Activated naive CD4-positive, alpha-beta T cell treated with anti-CD3 and anti-CD28 coated beads for 36 hours (primary cell): ENCODE results near the gene PSMB7. TPM values are rescaled to one million over a fixed set of nuclear protein-coding genes. Genes with fewer than 3 reads are reported as not detected.

Experiments
- CTCF ChIA-PET: fragments of 350-600 bp; sonication (Branson Sonifier 250); formaldehyde crosslinking; loops from one replicate; lab custom pipeline; 2021; ENCODE audit warnings: antibody characterized with exemption; lab: Charles Lee
- DNase-seq: peaks from one replicate; pipeline ENCODE4 v3.0.0-alpha.2; 2020
- H3K27ac Mint-ChIP-seq: one replicate; pipeline ENCODE4 v1.8.0; 2021; ENCODE audit warnings: mild to moderate bottlenecking, mixed read lengths
- H3K27me3 Mint-ChIP-seq: one replicate; pipeline ENCODE4 v1.8.0; 2021; ENCODE audit warnings: low read depth, mixed read lengths
- H3K36me3 Mint-ChIP-seq: one replicate; pipeline ENCODE4 v1.8.0; 2021; ENCODE audit warnings: low read depth, mixed read lengths
- H3K4me1 Mint-ChIP-seq: one replicate; pipeline ENCODE4 v1.8.0; 2021; ENCODE audit warnings: low read depth, mixed read lengths
- H3K4me3 Mint-ChIP-seq: one replicate; pipeline ENCODE4 v1.8.0; 2021; ENCODE audit warnings: mild to moderate bottlenecking, moderate library complexity, mixed read lengths
- H3K9me3 Mint-ChIP-seq: one replicate; pipeline ENCODE4 v1.8.0; 2021; ENCODE audit warnings: mixed read lengths
- intact Hi-C: fragments of 100-400 bp; cut with micrococcal nuclease; formaldehyde crosslinking; loops from one replicate; pipeline ENCODE4 v1.15.1; 2023
- total RNA-seq, 2 experiments: library from RNA; stranded (reverse); gene quantifications; one replicate each; pipeline ENCODE4 v1.2.3, GENCODE V29; 2021

PSMB7 gene
- total RNA-seq, 2 experiments from 2014 or later = 161 to 167 TPM

- Mint-ChIP-seq H3K9me3 (no peaks in the 10 kb centered on the region), H3K4me3 (no peak overlapping the region), H3K4me1 (peaks cover 17% of the 10 kb centered on the region), H3K27ac (peak overlapping the region; percentile 38), H3K27me3 (no peaks in the 10 kb centered on the region), H3K36me3 (peaks cover 9% of the 10 kb centered on the region)
- intact Hi-C loops = no loop called here
- no peak for DNase-seq
- CTCF ChIA-PET = interaction anchor here (1.7 kb wide), 1 partner anchor 230 kb away, joined by 3 read pairs; no protein-coding TSS in a partner anchor
These were observed 58.4 kb downstream of the PSMB7 start for GRCh38 chr9:124356745-124357390.

DNA sequence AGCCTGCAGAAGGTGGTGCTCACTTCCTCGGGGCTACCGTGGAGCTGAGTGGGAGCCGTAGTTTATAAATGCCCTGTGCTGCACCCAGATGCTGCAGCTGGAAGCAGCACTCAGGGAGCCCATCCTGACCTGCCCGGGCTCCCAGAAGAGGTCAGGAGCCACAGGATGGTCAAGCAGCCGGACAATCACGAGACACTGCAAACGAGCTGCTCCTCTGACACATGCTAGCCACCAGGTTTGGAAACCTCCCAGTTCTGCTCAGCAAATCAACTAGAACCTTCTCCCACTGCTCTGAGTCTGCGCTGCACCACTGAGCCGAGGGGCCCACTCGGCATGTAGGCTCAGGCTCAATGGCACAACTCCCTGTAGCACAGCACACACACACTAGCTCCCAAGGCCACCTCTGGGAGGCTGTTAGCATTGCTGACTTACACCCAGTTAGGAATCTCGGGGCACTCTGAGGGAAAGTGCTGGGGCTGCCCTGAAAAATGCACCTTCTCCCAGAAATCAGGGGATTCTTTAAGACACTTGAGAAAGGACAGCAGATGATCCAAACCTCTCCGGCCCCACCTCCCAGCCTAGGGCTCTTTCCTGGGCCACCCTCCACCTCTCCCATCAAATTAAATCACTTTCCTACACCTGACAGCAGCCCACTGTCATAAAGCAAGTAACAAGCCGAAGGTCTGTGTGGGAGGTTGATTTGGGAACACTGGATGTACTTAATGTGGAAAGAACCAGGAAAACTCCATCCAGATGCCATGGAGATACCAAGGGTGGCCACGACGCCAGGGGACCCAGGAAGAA is 59.1 kb downstream of the PSMB7 start:
- intact Hi-C loops = no loop called here
- Mint-ChIP-seq H3K27ac (peak overlapping the region; percentile 22), H3K36me3 (peaks cover 11% of the 10 kb centered on the region), H3K9me3 (no peaks in the 10 kb centered on the region), H3K4me3 (no peak overlapping the region), H3K4me1 (peaks cover 17% of the 10 kb centered on the region), H3K27me3 (no peaks in the 10 kb centered on the region)
- CTCF ChIA-PET = interaction anchor here (1.7 kb wide), 1 partner anchor 230 kb away, joined by 3 read pairs; no protein-coding TSS in a partner anchor
- DNase-seq = no peak

DNA sequence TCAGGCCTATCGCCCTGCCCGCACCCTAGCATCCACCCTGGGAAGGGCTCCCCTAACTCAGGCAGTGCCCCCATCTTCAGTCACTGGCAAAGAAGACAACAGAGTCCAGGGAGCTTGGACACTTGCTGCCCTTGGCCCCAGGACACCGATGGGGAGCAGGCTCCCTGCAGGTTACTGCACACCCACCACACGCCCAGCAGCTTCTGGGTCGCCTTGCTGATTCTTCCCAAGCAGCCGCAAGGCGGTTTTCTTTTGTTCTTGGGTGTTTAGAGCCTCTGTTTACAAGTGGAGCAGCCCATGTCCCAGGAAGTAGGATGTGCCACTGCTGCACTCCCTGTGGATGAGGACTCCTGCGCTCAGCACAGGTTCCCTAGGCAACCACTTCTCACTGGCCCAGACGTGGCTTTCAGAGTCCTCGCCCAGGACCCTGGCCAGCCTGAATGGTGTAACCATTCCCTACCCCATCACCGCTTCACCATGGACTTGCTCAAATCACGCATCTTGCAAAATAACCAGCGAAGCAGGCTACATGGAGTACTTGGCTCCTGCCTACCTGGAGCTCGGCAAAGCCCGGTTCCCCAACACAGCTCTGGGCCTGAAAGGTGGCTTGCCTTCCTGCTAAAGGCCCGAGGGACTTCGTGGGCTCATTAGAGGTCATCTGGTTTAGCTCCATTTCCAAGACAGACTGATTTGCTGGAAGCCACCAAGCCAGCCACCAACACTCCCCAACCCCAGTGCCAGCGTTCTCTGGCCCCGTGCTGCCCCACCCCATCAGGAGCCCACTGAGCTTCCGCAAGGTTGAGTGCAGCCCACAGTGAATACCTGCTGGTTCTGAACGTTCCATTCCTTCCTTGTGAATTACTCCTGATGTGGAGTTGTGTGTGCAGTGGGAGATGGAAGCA is 60.0 kb downstream of the PSMB7 start:
- H3K4me3 Mint-ChIP-seq = no peak overlapping the region
- peaks cover 10% of the 10 kb centered on the region for H3K4me1 Mint-ChIP-seq
- peaks cover 14% of the 10 kb centered on the region for H3K36me3 Mint-ChIP-seq

GRCh38 chr9:124354346-124355038 is 60.8 kb downstream of the PSMB7 start:
- intact Hi-C loops = no loop called here
- peaks cover 3% of the 10 kb centered on the region for H3K4me1 Mint-ChIP-seq
- no peak for DNase-seq
- H3K36me3 Mint-ChIP-seq = peaks cover 14% of the 10 kb centered on the region
- CTCF ChIA-PET = no interaction called here
- H3K9me3 Mint-ChIP-seq = no peaks in the 10 kb centered on the region
- H3K27ac Mint-ChIP-seq = no peak overlapping the region
- H3K4me3 Mint-ChIP-seq = no peak overlapping the region
- no peaks in the 10 kb centered on the region for H3K27me3 Mint-ChIP-seq

More for the DNA sequence above, 60.0 kb downstream of the PSMB7 start:
- intact Hi-C loops = no loop called here
- H3K27ac Mint-ChIP-seq = peak overlapping the region; percentile 22
- CTCF ChIA-PET = interaction anchor here (1.7 kb wide), 1 partner anchor 229 kb away, joined by 3 read pairs; no protein-coding TSS in a partner anchor
- no peaks in the 10 kb centered on the region for H3K27me3 Mint-ChIP-seq
- H3K9me3 Mint-ChIP-seq = no peaks in the 10 kb centered on the region
- no peak for DNase-seq

GRCh38 chr9:124353811-124354274 is 61.4 kb downstream of the PSMB7 start:
- H3K9me3 Mint-ChIP-seq = no peaks in the 10 kb centered on the region
- CTCF ChIA-PET = no interaction called here
- H3K4me1 Mint-ChIP-seq = peaks cover 3% of the 10 kb centered on the region
- intact Hi-C loops = no loop called here
- H3K4me3 Mint-ChIP-seq = no peak overlapping the region
- peaks cover 14% of the 10 kb centered on the region for H3K36me3 Mint-ChIP-seq
- H3K27me3 Mint-ChIP-seq = no peaks in the 10 kb centered on the region
- no peak overlapping the region for H3K27ac Mint-ChIP-seq
- no peak for DNase-seq

GRCh38 chr9:124353166-124353768 is 62.0 kb downstream of the PSMB7 start:
- intact Hi-C loops = no loop called here
- no peaks in the 10 kb centered on the region for H3K9me3 Mint-ChIP-seq
- no peaks in the 10 kb centered on the region for H3K4me1 Mint-ChIP-seq
- no peak overlapping the region for H3K27ac Mint-ChIP-seq
- H3K4me3 Mint-ChIP-seq = no peak overlapping the region
- H3K27me3 Mint-ChIP-seq = no peaks in the 10 kb centered on the region
- peaks cover 14% of the 10 kb centered on the region for H3K36me3 Mint-ChIP-seq
- CTCF ChIA-PET = no interaction called here
- DNase-seq = no peak

DNA sequence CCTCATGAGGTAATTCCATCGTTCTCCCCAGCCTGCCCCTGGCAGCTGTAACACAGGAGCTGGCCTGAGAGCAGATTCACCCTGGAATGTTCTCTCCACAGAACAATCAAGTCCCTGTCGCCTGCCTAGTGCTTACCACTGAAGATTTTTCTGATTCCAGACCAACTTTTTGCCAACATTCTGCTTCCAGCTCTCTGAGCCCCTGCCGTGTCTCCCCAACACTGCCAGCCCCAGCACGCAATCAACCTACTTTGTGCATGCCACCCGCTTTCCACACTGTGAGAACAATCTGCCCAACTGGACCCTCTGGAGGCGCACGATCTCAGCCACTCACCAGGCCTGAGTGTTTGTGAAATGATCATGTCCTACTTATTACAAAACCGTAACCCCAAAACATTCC is 62.6 kb downstream of the PSMB7 start:
- Mint-ChIP-seq H3K36me3 (peaks cover 14% of the 10 kb centered on the region), H3K4me3 (no peak overlapping the region), H3K27me3 (no peaks in the 10 kb centered on the region), H3K9me3 (no peaks in the 10 kb centered on the region), H3K27ac (no peak overlapping the region), H3K4me1 (no peaks in the 10 kb centered on the region)
- CTCF ChIA-PET = interaction anchor here (0.6 kb wide), 1 partner anchor 219 kb away, joined by 4 read pairs; no protein-coding TSS in a partner anchor
- DNase-seq = no peak
- intact Hi-C loops = no loop called here

DNA sequence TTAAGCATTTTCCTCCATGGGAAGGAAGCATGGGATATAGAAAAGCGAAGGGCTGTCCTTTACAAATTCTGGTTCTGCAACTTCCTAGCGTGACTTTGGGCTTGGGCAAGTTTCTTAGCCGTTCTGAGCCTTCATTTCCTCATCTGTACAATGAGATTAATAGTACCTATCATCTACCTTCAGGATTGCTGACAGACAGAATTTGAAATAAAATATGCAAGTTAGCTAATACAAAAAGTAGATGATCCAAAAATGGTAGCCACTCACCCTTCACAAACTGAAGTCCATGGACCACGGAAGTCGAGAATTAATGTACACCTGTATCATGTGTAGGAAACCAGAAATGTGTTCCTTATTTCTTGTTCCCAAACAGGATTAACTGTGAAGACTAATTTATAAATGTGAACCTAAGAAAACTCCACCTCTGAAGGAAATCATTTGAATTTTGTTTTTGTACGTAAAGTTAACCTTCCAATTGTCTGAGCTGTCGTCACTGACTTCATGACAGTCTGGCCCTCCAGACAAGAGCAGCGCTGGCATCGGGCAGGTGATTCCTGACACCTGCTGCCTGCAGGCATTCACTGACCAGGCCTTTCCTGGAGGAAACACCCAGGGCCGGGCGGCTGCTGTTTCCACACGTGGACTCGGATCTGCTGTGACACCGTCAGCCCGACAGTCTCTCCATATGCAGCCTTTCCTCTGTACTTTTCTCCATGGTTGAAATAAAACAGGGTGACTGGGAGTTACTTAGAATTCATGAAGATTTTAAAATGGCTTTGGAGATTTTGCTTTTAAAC is 63.4 kb downstream of the PSMB7 start:
- Mint-ChIP-seq H3K36me3 (peaks cover 14% of the 10 kb centered on the region), H3K27ac (no peak overlapping the region), H3K4me3 (no peak overlapping the region), H3K9me3 (no peaks in the 10 kb centered on the region), H3K27me3 (no peaks in the 10 kb centered on the region), H3K4me1 (no peaks in the 10 kb centered on the region)
- no peak for DNase-seq
- CTCF ChIA-PET = interaction anchor here (0.6 kb wide), 1 partner anchor 218 kb away, joined by 4 read pairs; no protein-coding TSS in a partner anchor
- intact Hi-C loops = no loop called here

DNA sequence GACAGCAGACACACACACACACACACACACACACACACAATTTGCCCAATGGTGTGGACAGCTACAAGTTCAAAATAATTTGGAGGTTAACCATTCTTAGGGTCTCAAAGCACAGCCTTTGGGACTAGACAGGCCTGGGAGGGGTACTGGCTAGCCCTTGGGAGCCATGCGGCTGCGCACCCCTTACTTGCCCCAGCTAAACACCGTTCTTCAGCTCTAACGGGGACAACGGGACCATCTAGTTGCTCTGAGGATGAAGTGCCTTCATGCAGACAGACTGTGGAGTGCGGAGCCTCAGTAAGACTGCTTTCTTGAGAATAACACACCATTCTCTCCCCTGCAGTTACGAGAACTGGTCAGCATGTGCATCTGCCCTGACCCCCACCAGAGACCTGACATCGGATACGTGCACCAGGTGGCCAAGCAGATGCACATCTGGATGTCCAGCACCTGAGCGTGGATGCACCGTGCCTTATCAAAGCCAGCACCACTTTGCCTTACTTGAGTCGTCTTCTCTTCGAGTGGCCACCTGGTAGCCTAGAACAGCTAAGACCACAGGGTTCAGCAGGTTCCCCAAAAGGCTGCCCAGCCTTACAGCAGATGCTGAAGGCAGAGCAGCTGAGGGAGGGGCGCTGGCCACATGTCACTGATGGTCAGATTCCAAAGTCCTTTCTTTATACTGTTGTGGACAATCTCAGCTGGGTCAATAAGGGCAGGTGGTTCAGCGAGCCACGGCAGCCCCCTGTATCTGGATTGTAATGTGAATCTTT is 64.6 kb downstream of the PSMB7 start:
- Mint-ChIP-seq H3K27ac (no peak overlapping the region), H3K9me3 (no peaks in the 10 kb centered on the region), H3K27me3 (no peaks in the 10 kb centered on the region), H3K4me3 (no peak overlapping the region), H3K4me1 (no peaks in the 10 kb centered on the region), H3K36me3 (peaks cover 14% of the 10 kb centered on the region)
- intact Hi-C loops = no loop called here
- CTCF ChIA-PET = no interaction called here
- DNase-seq = no peak

- CTCF ChIA-PET = no interaction called here
- Mint-ChIP-seq H3K4me3 (no peak overlapping the region), H3K9me3 (no peaks in the 10 kb centered on the region), H3K36me3 (peaks cover 14% of the 10 kb centered on the region), H3K4me1 (no peaks in the 10 kb centered on the region), H3K27ac (no peak overlapping the region), H3K27me3 (no peaks in the 10 kb centered on the region)
- no peak for DNase-seq
- intact Hi-C loops = no loop called here
These were observed 65.4 kb downstream of the PSMB7 start for GRCh38 chr9:124349675-124350493.
